HG02973 (cell line): ENCODE results near the gene SPIRE1.
"Not testable (repeated sequence)": the region's sequence is repeated elsewhere in the genome, so short reads cannot be mapped to it uniquely, and the experiment has no call there.

Source experiments
- ATAC-seq: cut with Tn5 transposase; IDR thresholded peaks from one replicate; pipeline ENCODE4 v1.9.1; 2021; ENCODE audit warnings: moderate library complexity; ENCODE audit not compliant: unreplicated experiment

Gene SPIRE1

GRCh38 chr18:12556946-12557806 is 100.7 kb downstream of the SPIRE1 start:
- no peak for ATAC-seq

- ATAC-seq = no peak
Measured at GRCh38 chr18:12554796-12555388, 103.0 kb downstream of the SPIRE1 start.

- ATAC-seq = no peak
Measured at GRCh38 chr18:12552879-12553242, 105.0 kb downstream of the SPIRE1 start.

GRCh38 chr18:12551943-12552878 is 105.7 kb downstream of the SPIRE1 start:
- not testable (repeated sequence) for ATAC-seq

GRCh38 chr18:12551466-12551865 is 106.4 kb downstream of the SPIRE1 start:
- ATAC-seq = not testable (repeated sequence)

- no peak for ATAC-seq
Measured at GRCh38 chr18:12543697-12544096, 114.2 kb downstream of the SPIRE1 start.

- ATAC-seq = no peak
Measured at GRCh38 chr18:12540751-12541150, 117.2 kb downstream of the SPIRE1 start.

GRCh38 chr18:12539158-12539557 is 118.7 kb downstream of the SPIRE1 start:
- ATAC-seq = not testable (repeated sequence)

GRCh38 chr18:12534820-12535219 is 123.1 kb downstream of the SPIRE1 start:
- ATAC-seq = no peak

GRCh38 chr18:12532661-12533060 is 125.2 kb downstream of the SPIRE1 start:
- no peak for ATAC-seq

- ATAC-seq = no peak
Measured at GRCh38 chr18:12531749-12532148, 126.2 kb downstream of the SPIRE1 start.

GRCh38 chr18:12520442-12520992 is 137.4 kb downstream of the SPIRE1 start:
- ATAC-seq = no peak

- ATAC-seq = no peak
Measured at GRCh38 chr18:12518832-12519531, 138.9 kb downstream of the SPIRE1 start.

GRCh38 chr18:12518326-12518725 is 139.6 kb downstream of the SPIRE1 start:
- no peak for ATAC-seq

- ATAC-seq = no peak
Measured at GRCh38 chr18:12517142-12517825, 140.6 kb downstream of the SPIRE1 start.

- no peak for ATAC-seq
Measured at GRCh38 chr18:12516049-12516630, 141.8 kb downstream of the SPIRE1 start.

GRCh38 chr18:12515550-12515949 is 142.4 kb downstream of the SPIRE1 start:
- no peak for ATAC-seq

- ATAC-seq = no peak
Measured at GRCh38 chr18:12507007-12507406, 150.9 kb downstream of the SPIRE1 start.

- ATAC-seq = no peak
Measured at GRCh38 chr18:12500986-12501385, 156.9 kb downstream of the SPIRE1 start.
